SK-N-SH (cell line): Measurements from ENCODE around the gene ZNF444. TPM values are rescaled to one million over a fixed set of nuclear protein-coding genes. Genes with fewer than 3 reads are reported as not detected.
"Not testable (repeated sequence)": the region's sequence is repeated elsewhere in the genome, so short reads cannot be mapped to it uniquely, and the experiment has no call there.

ENCODE experiments used
- CTCF ChIA-PET: fragments of 300-600, 350-600 bp; formaldehyde crosslinking; extraction: SDS; loops from one replicate; lab custom pipeline; 2021; lab: Yijun Ruan, JAX
- POLR2A ChIA-PET: fragments of 350-600 bp; sonication (Branson Sonifier 250); formaldehyde crosslinking; extraction: SDS; loops from one replicate; lab custom pipeline; 2020; ENCODE audit warnings: antibody characterized with exemption, inconsistent platforms; lab: Yijun Ruan, JAX
- DNase-seq: peaks from one replicate; pipeline ENCODE4 v3.0.0; 2012
- H2AFZ ChIP-seq: fragments of 200-600 bp; sonication (generic); 2 replicates; pipeline ENCODE4 v1.8.1; 2016; ENCODE audit warnings: antibody characterized with exemption, mild to moderate bottlenecking, low read depth
- H3F3A ChIP-seq: fragments of 200-600 bp; sonication (generic); replicated peaks from 2 replicates; pipeline ENCODE3; 2016; ENCODE audit warnings: antibody characterized with exemption, mild to moderate bottlenecking; ENCODE audit not compliant: insufficient read depth
- H3K27ac ChIP-seq, 2 experiments: fragments of 200-500 bp in 1 of 2; fragments of 200-600 bp in 1 of 2; sonication (Bioruptor generic) in 1 of 2; sonication (generic), shearing (Covaris generic) in 1 of 2; 2 replicates each; pipeline versions ENCODE4 v1.5.1 to v1.6.1; 2014 to 2016; ENCODE audit warnings: low read depth in 2 of 2, inconsistent platforms in 1 of 2, low read length in 1 of 2, mild to moderate bottlenecking in 1 of 2, mixed read lengths in 1 of 2
- H3K27me3 ChIP-seq: fragments of 200-600 bp; sonication (generic), shearing (Covaris generic); 2 replicates; pipeline ENCODE4 v1.6.1; 2016; ENCODE audit warnings: mixed run types; ENCODE audit not compliant: insufficient read depth
- H3K36me3 ChIP-seq, 2 experiments: fragments of 200-500 bp in 1 of 2; fragments of 200-600 bp in 1 of 2; sonication (Bioruptor generic) in 1 of 2; sonication (generic) in 1 of 2; replicated peaks in 1 of 2; 2 replicates each; pipeline versions ENCODE3 to v1.5.1; 2014 to 2016; ENCODE audit warnings: low read length in 1 of 2, mild to moderate bottlenecking in 1 of 2; ENCODE audit not compliant: insufficient read depth in 2 of 2, control insufficient read depth in 1 of 2
- H3K4me1 ChIP-seq, 2 experiments: fragments of 200-500 bp in 1 of 2; fragments of 200-600 bp in 1 of 2; sonication (Bioruptor generic) in 1 of 2; sonication (generic), shearing (Covaris generic) in 1 of 2; 2 replicates each; pipeline versions ENCODE4 v1.5.1 to v1.6.1; 2014 to 2016; ENCODE audit warnings: low read depth in 1 of 2, low read length in 1 of 2, mixed run types in 1 of 2; ENCODE audit not compliant: insufficient read depth in 2 of 2, control insufficient read depth in 1 of 2
- H3K4me2 ChIP-seq: fragments of 200-600 bp; sonication (generic), shearing (Covaris generic); 2 replicates; pipeline ENCODE4 v1.6.1; 2017; ENCODE audit warnings: mixed run types
- H3K4me3 ChIP-seq, 2 experiments: fragments of 200-500 bp in 1 of 2; fragments of 200-600 bp in 1 of 2; sonication (Bioruptor generic) in 1 of 2; sonication (generic), shearing (Covaris generic) in 1 of 2; 2 replicates each; pipeline versions ENCODE4 v1.5.1 to v1.8.1; 2014 to 2016; ENCODE audit warnings: low read depth in 2 of 2, inconsistent platforms in 1 of 2, low read length in 1 of 2, mild to moderate bottlenecking in 1 of 2, mixed read lengths in 1 of 2, moderate library complexity in 1 of 2
- H3K79me2 ChIP-seq: fragments of 200-600 bp; sonication (generic); 2 replicates; pipeline ENCODE4 v1.8.1; 2017; ENCODE audit warnings: mild to moderate bottlenecking; ENCODE audit not compliant: insufficient read depth
- H3K9ac ChIP-seq: fragments of 200-600 bp; sonication (generic); 2 replicates; pipeline ENCODE4 v1.6.1; 2017; ENCODE audit warnings: mixed run types
- H3K9me2 ChIP-seq: fragments of 200-600 bp; sonication (generic); 2 replicates; pipeline ENCODE4 v1.6.1; 2017; ENCODE audit warnings: mixed run types
- H3K9me3 ChIP-seq: fragments of 200-600 bp; sonication (generic); 2 replicates; pipeline ENCODE4 v1.6.1; 2017; ENCODE audit warnings: mixed run types, mild to moderate bottlenecking, moderate library complexity
- H4K20me1 ChIP-seq: fragments of 200-600 bp; sonication (generic); 2 replicates; pipeline ENCODE4 v1.6.1; 2017; ENCODE audit warnings: mild to moderate bottlenecking, mixed run types; ENCODE audit not compliant: insufficient read depth
- EP300 ChIP-seq, 2 experiments: IDR thresholded peaks; 2 replicates each; pipeline versions ENCODE4 v1.4.0 to v1.6.1; 2012; ENCODE audit warnings: borderline replicate concordance in 1 of 2, low read depth in 1 of 2, low read length in 1 of 2
- EZH2phosphoT487 ChIP-seq: fragments of 200-600 bp; sonication (generic); IDR thresholded peaks from 2 replicates; pipeline ENCODE4 v1.6.1; 2017; ENCODE audit warnings: low read depth, mixed run types, mild to moderate bottlenecking, antibody characterized with exemption, moderate library complexity, borderline replicate concordance
- FOSL2 ChIP-seq: IDR thresholded peaks from 2 replicates; pipeline ENCODE4 v1.4.0; 2012; ENCODE audit warnings: low read depth, mild to moderate bottlenecking, moderate library complexity, borderline replicate concordance
- POLR2AphosphoS5 ChIP-seq: IDR thresholded peaks from 2 replicates; pipeline ENCODE4 v1.6.1; 2012; ENCODE audit warnings: low read depth, low read length
- RFX5 ChIP-seq: IDR thresholded peaks from 2 replicates; pipeline ENCODE4 v1.6.1; 2012; ENCODE audit warnings: mild to moderate bottlenecking, improper control_type of control experiment, low read length
- SIN3A ChIP-seq: IDR thresholded peaks from 2 replicates; pipeline ENCODE4 v1.6.1; 2012; ENCODE audit warnings: low read depth, mild to moderate bottlenecking, low read length, moderate library complexity, borderline replicate concordance
- TAF1 ChIP-seq: IDR thresholded peaks from 2 replicates; pipeline ENCODE4 v1.6.1; 2012; ENCODE audit warnings: low read depth, mild to moderate bottlenecking, low read length, moderate library complexity, borderline replicate concordance
- TCF12 ChIP-seq: IDR thresholded peaks from 2 replicates; pipeline ENCODE4 v1.4.0; 2012
- USF1 ChIP-seq: IDR thresholded peaks from 2 replicates; pipeline ENCODE4 v1.4.0; 2012; ENCODE audit warnings: low read depth, borderline replicate concordance
- ZBTB33 ChIP-seq: IDR thresholded peaks from 2 replicates; pipeline ENCODE4 v1.4.0; 2012; ENCODE audit warnings: low read depth, borderline replicate concordance
- WGBS: methylation state at CpG from one replicate; pipeline ENCODE4 v1.1.6; 2017; ENCODE audit warnings: low lambda C conversion rate; 5-methylcytosine and 5-hydroxymethylcytosine counted together
- polyA plus RNA-seq, 3 experiments: library from polyadenylated mRNA; depleted of rRNA; stranded (reverse); fragments of >200 nt; gene quantifications; 2 replicates each; pipeline ENCODE4 v1.2.3, GENCODE V29; 2012

The ZNF444 gene
- polyA plus RNA-seq, 1 of the 3 experiments (the other 2 are of a cell fraction), result 23.2 TPM

- POLR2A ChIA-PET, result no interaction called here
- WGBS, result 1% methylated on average over 7 of the region's 7 CpGs
Observed at GRCh38 chr19:56199687-56200086, 58.6 kb downstream of the ZNF444 start.

GRCh38 chr19:56201973-56202372 is 60.9 kb downstream of the ZNF444 start, which contains the start of gene ZSCAN5C:
ZSCAN5C (plus strand) TSS chr19:56202273; CDS start chr19:56205914, 3,641 bp downstream.
- H3K4me1 ChIP-seq, result no peaks in the 10 kb centered on the region
- no peak within 1 kb of the TSS for H3K4me3 ChIP-seq
- WGBS, result 1% methylated on average over 3 of the region's 3 CpGs
- H3K36me3 ChIP-seq, result no peaks in the 10 kb centered on the region
- no peak within 1 kb of the TSS for H3K27ac ChIP-seq
- H3K9me3 ChIP-seq, result no peaks in the 10 kb centered on the region
- ChIA-PET POLR2A (no interaction called here), CTCF (interaction anchor here (1.0 kb wide), 1 partner anchor 125 kb away, joined by 3 read pairs; no protein-coding TSS in a partner anchor)
- H3K79me2 ChIP-seq, result no peaks in the 10 kb centered on the region
- DNase-seq, result no peak
- no peak within 1 kb of the TSS for H3K4me2 ChIP-seq
- H3K9me2 ChIP-seq, result no peaks in the 10 kb centered on the region
- no peak within 1 kb of the TSS for H3K9ac ChIP-seq
- H3K27me3 ChIP-seq, result peaks cover 43% of the 10 kb centered on the region; the same call in 1 of the 2 replicates
- no peak within 1 kb of the TSS for H2AFZ ChIP-seq
- H3F3A ChIP-seq, result no peaks in the 10 kb centered on the region
- H4K20me1 ChIP-seq, result no peaks in the 10 kb centered on the region
- no peak for TF ChIP-seq EP300 (IDR thresholded peaks at IDR 0.05; ENCODE audit: borderline replicate concordance in 1 of 2, low read depth in 1 of 2, low read length in 1 of 2)
- TF ChIP-seq EZH2phosphoT487, result no peak
- TF ChIP-seq ZBTB33, result no peak
- TF ChIP-seq SIN3A, result no peak

More at GRCh38 chr19:56199687-56200086, 58.6 kb downstream of the ZNF444 start:
- TF ChIP-seq TCF12 (no peak), FOSL2 (no peak), USF1 (no peak), TAF1 (no peak), POLR2AphosphoS5 (no peak), EP300 (IDR thresholded peaks at IDR 0.05; ENCODE audit: borderline replicate concordance in 1 of 2, low read depth in 1 of 2, low read length in 1 of 2) (no peak), RFX5 (no peak)
- H3K4me1 ChIP-seq, result no peaks in the 10 kb centered on the region
- H2AFZ ChIP-seq, result no peak overlapping the region
- no peaks in the 10 kb centered on the region for H3K79me2 ChIP-seq
- H3K4me2 ChIP-seq, result no peak overlapping the region
- no peaks in the 10 kb centered on the region for H4K20me1 ChIP-seq
- H3K9me3 ChIP-seq, result no peaks in the 10 kb centered on the region
- H3K4me3 ChIP-seq, result no peak overlapping the region
- no peaks in the 10 kb centered on the region for H3K9me2 ChIP-seq
- peaks cover 41% of the 10 kb centered on the region; the same call in 1 of the 2 replicates for H3K27me3 ChIP-seq
- no peaks in the 10 kb centered on the region for H3F3A ChIP-seq
- no peak for DNase-seq
- H3K27ac ChIP-seq, result no peak overlapping the region
- H3K36me3 ChIP-seq, result no peaks in the 10 kb centered on the region
- no peak overlapping the region for H3K9ac ChIP-seq
- CTCF ChIA-PET, result interaction anchor here (0.8 kb wide), 2 partner anchors 21 to 133 kb away, joined by 3 read pairs; no protein-coding TSS in a partner anchor

- H4K20me1 ChIP-seq, H3K27ac ChIP-seq, H3K79me2 ChIP-seq, H3K9me3 ChIP-seq, H3F3A ChIP-seq, H3K4me2 ChIP-seq, H3K4me3 ChIP-seq, H3K4me1 ChIP-seq, DNase-seq, H3K36me3 ChIP-seq, POLR2A ChIA-PET, H2AFZ ChIP-seq, H3K9me2 ChIP-seq, H3K9ac ChIP-seq: not testable (repeated sequence)
- peaks cover 35% of the 10 kb centered on the region; the same call in 1 of the 2 replicates for H3K27me3 ChIP-seq
- 3% methylated on average over 3 of the region's 5 CpGs for WGBS
- CTCF ChIA-PET, result interaction anchor here (1.0 to 2.4 kb wide), 2 partner anchors 25 to 131 kb away, joined by 3 to 10 read pairs; no protein-coding TSS in a partner anchor
Observed at GRCh38 chr19:56207581-56207980, 66.5 kb downstream of the ZNF444 start.
